HG03457 (cell line): ENCODE data around the gene C6orf163.

Source experiments
- ATAC-seq: cut with Tn5 transposase; IDR thresholded peaks from one replicate; pipeline ENCODE4 v1.9.1; 2021; ENCODE audit warnings: moderate number of reproducible peaks; ENCODE audit not compliant: unreplicated experiment

Gene C6orf163

DNA sequence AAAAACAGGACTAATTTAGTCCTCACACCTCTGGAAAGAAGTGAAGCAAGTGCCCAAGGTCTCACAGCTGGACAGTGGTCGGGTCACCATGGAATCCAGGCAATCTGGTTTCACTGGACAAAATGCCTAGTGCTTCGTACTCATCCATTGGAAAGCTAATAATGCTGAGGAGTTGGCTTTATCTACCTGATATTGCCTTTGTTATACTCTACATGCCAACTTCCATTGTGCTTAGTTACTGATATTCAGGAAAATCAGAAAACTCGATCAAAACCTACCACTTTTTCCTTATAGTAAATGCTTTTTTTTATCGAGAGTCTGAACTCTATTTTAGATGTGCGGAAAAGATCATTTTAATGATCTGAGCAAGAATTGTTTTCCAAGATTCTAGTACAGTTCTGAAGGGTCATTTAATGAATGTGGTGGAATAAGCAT, 64.1 kb downstream of the C6orf163 start:
- ATAC-seq: peak; percentile 5
